ENCODE measurements around the gene POLR2C.

POLR2C gene

DNA sequence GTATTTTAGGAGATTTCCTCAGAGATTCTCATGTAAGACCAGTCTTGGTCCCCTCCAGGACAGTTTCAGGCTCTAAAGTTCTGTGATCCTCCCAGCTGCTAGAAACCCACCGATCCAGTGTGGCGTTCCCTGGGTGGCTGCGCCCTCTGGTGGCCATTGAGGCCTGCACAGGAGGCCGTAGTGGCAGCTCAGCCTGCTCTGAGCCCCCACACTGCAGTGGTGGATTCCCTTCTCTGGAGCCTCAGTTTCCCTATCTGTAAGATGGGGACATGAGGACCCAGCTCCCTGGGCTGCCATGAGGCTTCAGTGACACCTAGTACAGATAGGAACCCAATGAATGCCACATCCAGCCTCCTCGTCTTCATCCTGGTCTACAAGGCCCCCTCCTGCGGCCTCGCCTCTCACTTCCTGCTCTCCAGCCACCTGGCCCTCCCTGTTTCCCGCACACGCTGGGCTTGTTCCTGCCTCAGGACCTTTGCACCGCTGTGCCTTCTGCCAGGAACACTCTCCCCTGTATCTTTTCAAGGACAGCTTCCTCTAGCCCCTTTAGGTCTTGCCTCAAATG is 57.4 kb downstream of the POLR2C start:
- no peak for DNase-seq (ENCODE audit: low read depth, low spot score)

Data from smooth muscle cell of the brain vasculature (primary cell).